ENCODE measurements around the gene CPLX1. TPM values are rescaled to one million over a fixed set of nuclear protein-coding genes. Genes with fewer than 3 reads are reported as not detected.

Gene CPLX1
- under 0.01 TPM in 1 of 2 replicates, not detected in the other for total RNA-seq

DNA sequence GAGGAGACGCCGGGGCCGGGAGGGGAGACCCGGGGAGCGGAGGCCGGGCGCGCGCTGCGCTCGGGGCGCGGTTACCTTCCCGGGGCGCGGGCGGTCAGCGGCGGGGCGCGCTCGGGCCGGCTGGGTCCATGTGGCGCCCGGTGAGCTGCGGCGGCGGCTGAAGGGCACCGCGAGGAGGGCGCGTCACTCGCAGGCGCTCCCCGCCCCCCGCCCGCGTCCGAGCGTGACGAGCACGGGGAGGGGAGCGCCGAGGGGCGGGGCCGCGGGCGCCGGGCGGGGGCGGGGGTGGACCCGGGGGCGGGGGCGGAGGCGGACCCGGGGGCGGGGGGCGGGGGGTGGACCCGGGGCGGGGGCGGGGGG is at the start of gene CPLX1:
Gene CPLX1 (minus strand): TSS at position 159 of the 360 bp plus-strand sequence. CDS start 1,607 bp downstream, outside the sequence.

Other genes starting within 250 kb of the CPLX1 start
- gene TMEM271, start 249.8 kb downstream of the CPLX1 start, total RNA-seq, result not detected in 2 replicates
- gene PDE6B, start 200.6 kb downstream of the CPLX1 start, total RNA-seq, result 2.5 and 6.7 TPM in 2 replicates
- gene ATP5ME, start 151.9 kb downstream of the CPLX1 start, total RNA-seq, result 63.5 and 114 TPM in 2 replicates
- 0.59 and 4.0 TPM in 2 replicates for gene MYL5, start 151.6 kb downstream of the CPLX1 start, total RNA-seq
- gene SLC49A3, start 137.0 kb downstream of the CPLX1 start, total RNA-seq, result 2.1 and 2.5 TPM in 2 replicates
- 26.2 and 30.9 TPM in 2 replicates for gene PCGF3, start 120.3 kb downstream of the CPLX1 start, total RNA-seq
- gene GAK, start 106.2 kb upstream of the CPLX1 start, total RNA-seq, result 76.9 and 95.8 TPM in 2 replicates
- gene TMEM175, start 106.3 kb upstream of the CPLX1 start, total RNA-seq, result 15.9 and 16.6 TPM in 2 replicates
- gene DGKQ, start 147.4 kb upstream of the CPLX1 start, total RNA-seq, result 7.7 TPM in 2 replicates
- gene IDUA, start 160.9 kb upstream of the CPLX1 start, total RNA-seq, result 1.0 and 4.8 TPM in 2 replicates
- not detected in 2 replicates for gene SLC26A1, start 167.3 kb upstream of the CPLX1 start, total RNA-seq
- 37.0 and 37.3 TPM in 2 replicates for gene FGFRL1, start 185.5 kb upstream of the CPLX1 start, total RNA-seq

Data from bronchus fibroblast of lung (primary cell).